ENCODE results near the gene TMEM123.

Gene TMEM123

GRCh38 chr11:102470251-102470650 is 17.7 kb upstream of the TMEM123 start:
- peak; percentile 60 for DNase-seq

GRCh38 chr11:102469196-102469821 is 16.7 kb upstream of the TMEM123 start:
- DNase-seq: no peak

DNA sequence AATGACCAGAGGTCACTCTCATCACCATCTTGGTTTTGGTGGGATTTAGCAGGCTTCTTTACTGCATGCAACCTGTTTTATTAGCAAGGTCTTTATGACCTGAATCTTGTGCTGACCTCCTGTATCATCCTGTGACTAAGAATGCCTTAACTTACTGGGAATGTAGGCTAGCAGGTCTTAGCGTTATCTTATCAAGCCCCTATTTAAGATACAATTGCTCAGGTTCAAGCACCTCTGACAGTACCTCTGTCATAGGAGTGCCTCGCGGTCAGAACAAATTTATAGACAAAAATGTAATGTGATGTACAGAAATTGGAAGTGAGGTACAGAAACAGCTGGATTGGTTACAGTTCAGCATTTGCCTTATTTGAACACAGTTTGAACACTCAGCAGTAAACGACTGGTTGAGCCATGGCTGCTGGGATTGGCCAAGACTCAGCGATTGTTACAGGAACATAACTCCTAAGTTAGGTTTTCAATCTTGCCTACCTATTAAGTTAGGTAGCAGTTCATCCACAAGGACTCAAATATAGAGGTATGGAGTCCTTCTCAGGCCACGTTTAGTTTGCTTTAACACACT is 16.1 kb upstream of the TMEM123 start:
- DNase-seq: no peak

- DNase-seq: no peak
Observed at GRCh38 chr11:102467853-102468580, 15.5 kb upstream of the TMEM123 start.

DNA sequence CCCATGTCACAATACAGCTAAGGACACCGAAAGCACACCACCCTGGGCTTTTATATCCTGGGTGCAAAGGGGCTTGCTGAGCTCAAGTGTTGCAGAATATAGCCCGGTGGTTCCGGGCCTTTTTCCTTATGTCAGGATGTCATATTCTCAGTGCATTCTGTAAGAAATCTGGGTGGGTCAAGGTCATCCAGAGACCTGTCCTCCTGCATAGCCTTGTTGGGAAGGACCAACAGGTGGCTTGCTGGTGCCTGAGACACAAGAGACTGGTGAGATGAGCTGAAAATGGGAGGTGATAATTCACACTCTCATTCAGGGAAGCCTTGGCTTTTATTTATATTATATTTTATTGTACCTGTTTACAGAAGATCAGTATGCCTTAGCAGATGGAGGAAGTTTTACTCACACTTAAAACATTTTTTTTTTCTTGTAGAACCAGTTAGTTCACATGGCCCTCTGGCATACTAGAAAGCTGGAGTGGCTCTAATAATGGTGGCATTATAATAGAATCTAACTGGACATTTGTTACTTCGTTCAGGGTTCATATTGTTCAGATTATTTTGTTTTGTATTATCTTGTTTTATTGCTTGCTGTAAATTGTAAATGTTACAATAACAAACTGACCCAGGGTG is 14.6 kb upstream of the TMEM123 start:
- DNase-seq: no peak

DNA sequence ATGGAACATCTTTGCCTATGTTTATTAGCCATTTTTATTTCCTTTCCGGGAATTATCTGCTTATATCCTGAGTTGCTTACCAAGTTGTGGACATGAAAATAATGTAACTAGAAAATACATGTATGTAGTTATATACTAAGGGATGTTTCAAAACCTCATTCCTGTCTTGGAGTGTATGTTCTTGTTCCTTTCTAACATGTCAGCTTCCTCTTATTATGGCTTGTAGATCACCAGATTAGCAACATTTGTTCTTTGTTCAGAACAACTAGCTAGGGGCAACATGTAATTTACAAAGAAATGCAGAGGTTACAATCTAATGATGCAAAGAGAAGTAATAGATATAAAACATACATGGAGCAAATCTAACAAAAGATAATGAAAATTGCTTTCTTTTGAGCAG is 13.1 kb upstream of the TMEM123 start:
- DNase-seq: no peak

GRCh38 chr11:102464859-102465500 is 12.4 kb upstream of the TMEM123 start:
- no peak for DNase-seq

- DNase-seq: no peak
Observed at GRCh38 chr11:102464037-102464436, 11.5 kb upstream of the TMEM123 start.

DNA sequence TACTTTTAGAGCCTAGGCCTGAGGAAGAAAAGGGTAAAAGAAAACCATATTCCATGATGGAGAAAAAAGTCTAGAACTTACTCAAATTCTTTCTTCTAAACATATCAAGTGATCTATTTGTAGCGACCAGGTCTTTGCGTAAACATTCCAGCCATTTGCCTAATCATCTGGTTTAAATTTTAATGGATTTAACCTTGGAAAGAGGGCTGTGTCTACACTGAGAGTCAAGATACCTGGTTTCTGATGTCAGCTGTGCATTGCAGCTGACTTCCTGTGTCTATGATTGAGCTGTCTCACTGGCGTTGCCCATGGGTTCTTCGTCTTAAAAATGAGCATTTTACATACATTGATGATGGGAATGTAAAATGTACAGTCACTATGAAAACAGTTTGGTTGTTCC is 10.0 kb upstream of the TMEM123 start:
- peak; percentile 34 for DNase-seq

GRCh38 chr11:102459393-102459792 is 6.8 kb upstream of the TMEM123 start:
- DNase-seq: no peak

GRCh38 chr11:102458548-102458947 is 6.0 kb upstream of the TMEM123 start:
- DNase-seq: no peak

- no peak for DNase-seq
Observed at GRCh38 chr11:102457865-102458264, 5.3 kb upstream of the TMEM123 start.

- DNase-seq: no peak
Observed at GRCh38 chr11:102457056-102457677, 4.6 kb upstream of the TMEM123 start.

- DNase-seq: no peak
Observed at GRCh38 chr11:102456381-102456780, 3.8 kb upstream of the TMEM123 start.

DNA sequence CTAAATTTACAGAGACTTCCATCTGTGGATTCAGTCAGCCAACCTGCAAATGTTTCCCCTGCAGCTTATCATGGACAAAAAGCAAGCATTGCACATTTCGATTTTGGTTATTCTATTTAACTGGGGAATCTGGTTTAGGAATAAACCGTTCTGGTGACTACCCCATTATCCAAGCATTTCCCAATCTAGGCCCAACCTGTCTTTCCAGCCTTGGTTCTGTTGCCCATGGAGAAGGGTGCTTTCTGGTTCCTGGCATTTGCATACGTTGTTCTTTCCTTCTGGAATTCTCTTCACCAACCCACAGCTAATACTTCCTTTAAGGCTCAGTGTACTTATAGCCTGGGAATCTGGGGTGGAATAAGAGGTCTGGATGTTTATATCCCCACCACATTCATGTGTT is 1.4 kb upstream of the TMEM123 start:
- no peak for DNase-seq

GRCh38 chr11:102453302-102453695 is 734 bp upstream of the TMEM123 start:
- DNase-seq: no peak

- peak; percentile 85 for DNase-seq
Observed at GRCh38 chr11:102451681-102452460, 694 bp downstream of the TMEM123 start.

GRCh38 chr11:102451041-102451680 is 1.4 kb downstream of the TMEM123 start:
- DNase-seq: no peak

DNA sequence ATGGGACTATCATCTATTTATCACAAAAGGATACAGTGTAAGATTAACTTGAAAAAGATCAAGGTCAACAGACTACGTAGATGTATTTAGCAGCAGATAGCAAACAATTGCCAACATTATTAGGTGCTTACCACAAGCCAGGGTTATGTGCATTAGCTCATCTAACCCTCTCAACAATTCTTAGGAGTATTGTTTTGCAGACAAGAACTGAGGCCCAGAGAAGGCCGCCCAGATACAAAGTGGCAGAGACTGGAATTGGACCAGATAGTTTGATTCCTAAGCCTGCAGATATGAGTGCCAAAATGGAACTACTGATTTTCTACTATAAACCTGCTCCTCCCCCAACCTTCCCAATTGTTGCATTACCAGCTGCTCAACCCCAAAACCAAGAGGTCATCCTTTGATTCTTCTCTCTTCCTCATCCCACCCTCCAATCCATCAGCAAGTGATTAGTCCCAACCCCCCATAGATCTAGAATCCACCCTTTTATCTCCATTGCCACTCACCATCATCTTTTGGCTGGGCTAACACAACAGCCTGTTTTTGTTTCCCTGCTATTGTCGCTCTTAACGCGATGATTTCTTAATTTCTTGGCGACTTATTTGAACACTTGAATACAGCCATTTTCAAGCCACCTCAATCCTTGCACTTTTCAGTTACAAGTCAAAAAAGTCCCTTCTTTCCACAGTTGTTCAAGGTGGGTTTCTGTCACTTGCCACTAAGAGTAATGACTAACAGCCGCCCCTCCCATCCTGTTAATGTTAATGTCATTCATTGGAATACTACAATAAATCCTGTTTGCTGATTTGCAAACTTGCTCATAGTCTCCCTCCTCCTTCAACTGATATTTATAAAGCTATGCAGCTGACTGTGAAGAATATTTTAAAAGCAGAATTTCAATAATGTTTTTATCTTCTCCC is 2.7 kb downstream of the TMEM123 start:
- peak; percentile 36 for DNase-seq

GRCh38 chr11:102448869-102449224 is 3.7 kb downstream of the TMEM123 start:
- DNase-seq: no peak

Data from CD4-positive, alpha-beta T cell treated with Interleukin-6 for 4 hours (primary cell).